ENCODE results near the gene MUC7. TPM values are rescaled to one million over a fixed set of nuclear protein-coding genes. Genes with fewer than 3 reads are reported as not detected.

MUC7 gene
- total RNA-seq, result not detected
- total RNA-seq (2013), result not detected

GRCh38 chr4:70471897-70472296 is at the start of gene MUC7:
Gene MUC7, plus strand, starts transcription at chr4:70472197. Its CDS starts 1,825 bp downstream, at chr4:70474022.
- ATAC-seq (no peak), DNase-seq (no peak)
- no peak for TF ChIP-seq CTCF (IDR thresholded peaks at IDR 0.05)
- WGBS (ENCODE audit: insufficient coverage), result 72% methylated on average over 4 of the region's 4 CpGs
- Mint-ChIP-seq H3K4me3 (no peak within 1 kb of the TSS), H3K27me3 (ENCODE audit: low read depth in 2 of 2) (no peaks in the 10 kb centered on the region), H3K4me1 (no peaks in the 10 kb centered on the region), H3K36me3 (no peaks in the 10 kb centered on the region), H3K27ac (no peak within 1 kb of the TSS), H3K9me3 (peaks cover 4 to 7% of the 10 kb centered on the region in 2 donors)
- H3K36me3 ChIP-seq (ENCODE audit: control insufficient read depth, insufficient read depth, low read length), result no peaks in the 10 kb centered on the region
- H3K4me3 ChIP-seq (ENCODE audit: low read length), result no peak within 1 kb of the TSS
- no peak within 1 kb of the TSS for H3K27ac ChIP-seq (ENCODE audit: low read length)
- no peaks in the 10 kb centered on the region for H3K9me3 ChIP-seq (ENCODE audit: control insufficient read depth, insufficient read depth, low read length)
- intact Hi-C loops (cut with micrococcal nuclease), result no loop called here
- no peaks in the 10 kb centered on the region for H3K27me3 ChIP-seq (ENCODE audit: control insufficient read depth, insufficient read depth, low read length)
- H3K4me1 ChIP-seq (ENCODE audit: control insufficient read depth, insufficient read depth, low read length), result no peaks in the 10 kb centered on the region

GRCh38 chr4:70425306-70425705 is 46.7 kb upstream of the MUC7 start:
- Histone ChIP-seq H3K36me3 (ENCODE audit: control insufficient read depth, insufficient read depth, low read length) (no peaks in the 10 kb centered on the region), H3K27ac (ENCODE audit: low read length) (no peak overlapping the region), H3K9me3 (ENCODE audit: control insufficient read depth, insufficient read depth, low read length) (no peaks in the 10 kb centered on the region), H3K4me1 (ENCODE audit: control insufficient read depth, insufficient read depth, low read length) (no peaks in the 10 kb centered on the region), H3K27me3 (ENCODE audit: control insufficient read depth, insufficient read depth, low read length) (no peaks in the 10 kb centered on the region), H3K4me3 (ENCODE audit: low read length) (no peak overlapping the region)
- ATAC-seq (no peak), DNase-seq (no peak)
- intact Hi-C loops (cut with micrococcal nuclease), result no loop called here
- Mint-ChIP-seq H3K9me3 (peaks cover 7 to 10% of the 10 kb centered on the region in 2 donors), H3K4me3 (no peak overlapping the region), H3K4me1 (no peaks in the 10 kb centered on the region), H3K27me3 (ENCODE audit: low read depth in 2 of 2) (no peaks in the 10 kb centered on the region), H3K27ac (no peak overlapping the region), H3K36me3 (no peaks in the 10 kb centered on the region)
- 88% methylated on average over 1 of the region's 1 CpG for WGBS (ENCODE audit: insufficient coverage)
- TF ChIP-seq CTCF (IDR thresholded peaks at IDR 0.05), result no peak

GRCh38 chr4:70426789-70427188 is 45.2 kb upstream of the MUC7 start:
- H3K9me3 Mint-ChIP-seq, result peaks cover 7% of the 10 kb centered on the region in 2 donors
- H3K4me3 Mint-ChIP-seq, result no peak overlapping the region
- ATAC-seq, result no peak
- DNase-seq, result no peak
- no peaks in the 10 kb centered on the region for H3K27me3 Mint-ChIP-seq (ENCODE audit: low read depth in 2 of 2)
- intact Hi-C loops (cut with micrococcal nuclease), result no loop called here
- H3K4me1 Mint-ChIP-seq, result no peaks in the 10 kb centered on the region
- H3K27ac Mint-ChIP-seq, result no peak overlapping the region
- Histone ChIP-seq H3K4me3 (ENCODE audit: low read length) (no peak overlapping the region), H3K27ac (ENCODE audit: low read length) (no peak overlapping the region), H3K9me3 (ENCODE audit: control insufficient read depth, insufficient read depth, low read length) (no peaks in the 10 kb centered on the region), H3K36me3 (ENCODE audit: control insufficient read depth, insufficient read depth, low read length) (no peaks in the 10 kb centered on the region), H3K27me3 (ENCODE audit: control insufficient read depth, insufficient read depth, low read length) (no peaks in the 10 kb centered on the region), H3K4me1 (ENCODE audit: control insufficient read depth, insufficient read depth, low read length) (no peaks in the 10 kb centered on the region)
- H3K36me3 Mint-ChIP-seq, result no peaks in the 10 kb centered on the region
- no peak for TF ChIP-seq CTCF (IDR thresholded peaks at IDR 0.05)

- no peak overlapping the region for H3K4me3 Mint-ChIP-seq
- Histone ChIP-seq H3K4me3 (ENCODE audit: low read length) (no peak overlapping the region), H3K4me1 (ENCODE audit: control insufficient read depth, insufficient read depth, low read length) (no peaks in the 10 kb centered on the region), H3K9me3 (ENCODE audit: control insufficient read depth, insufficient read depth, low read length) (peaks cover 3% of the 10 kb centered on the region), H3K36me3 (ENCODE audit: control insufficient read depth, insufficient read depth, low read length) (no peaks in the 10 kb centered on the region), H3K27ac (ENCODE audit: low read length) (no peak overlapping the region), H3K27me3 (ENCODE audit: control insufficient read depth, insufficient read depth, low read length) (no peaks in the 10 kb centered on the region)
- DNase-seq, result no peak
- ATAC-seq, result no peak
- intact Hi-C loops (cut with micrococcal nuclease), result no loop called here
- no peaks in the 10 kb centered on the region for H3K27me3 Mint-ChIP-seq (ENCODE audit: low read depth in 2 of 2)
- H3K9me3 Mint-ChIP-seq, result peaks cover 7 to 8% of the 10 kb centered on the region in 2 donors
- no peak for TF ChIP-seq CTCF (IDR thresholded peaks at IDR 0.05)
- no peaks in the 10 kb centered on the region for H3K36me3 Mint-ChIP-seq
- H3K4me1 Mint-ChIP-seq, result no peaks in the 10 kb centered on the region
- H3K27ac Mint-ChIP-seq, result no peak overlapping the region
- WGBS (ENCODE audit: insufficient coverage), result 62% methylated on average over 7 of the region's 7 CpGs
These were observed 34.8 kb upstream of the MUC7 start for GRCh38 chr4:70437197-70437596.

Data from natural killer cell (primary cell).